Smooth muscle cell (in vitro differentiated cells): ENCODE measurements around the gene ELAC1. TPM values are rescaled to one million over a fixed set of nuclear protein-coding genes. Genes with fewer than 3 reads are reported as not detected.

ENCODE experiments used
- DNase-seq: peaks from one replicate; lab custom pipeline; 2025; ENCODE audit not compliant: unreplicated experiment; lab: John Stamatoyannopoulos, UW
- H2AFZ ChIP-seq: fragments of 200-600 bp; sonication (generic); 2 replicates; pipeline ENCODE4 v1.6.0; 2016; ENCODE audit warnings: antibody characterized with exemption, low read depth, mild to moderate bottlenecking
- H3F3A ChIP-seq: fragments of 200-600 bp; sonication (generic); 2 replicates; pipeline ENCODE4 v1.6.0; 2017; ENCODE audit warnings: antibody characterized with exemption, low read depth
- H3K27ac ChIP-seq: fragments of 200-600 bp; sonication (generic); 2 replicates; pipeline ENCODE4 v1.5.1; 2016; ENCODE audit warnings: low read depth, mild to moderate bottlenecking
- H3K27me3 ChIP-seq: fragments of 200-600 bp; sonication (generic); 2 replicates; pipeline ENCODE4 v1.6.1; 2016; ENCODE audit warnings: low read depth, mild to moderate bottlenecking
- H3K36me3 ChIP-seq: fragments of 200-600 bp; sonication (generic); 2 replicates; pipeline ENCODE4 v1.5.1; 2016; ENCODE audit warnings: low read depth
- H3K4me1 ChIP-seq: fragments of 200-600 bp; sonication (generic); 2 replicates; pipeline ENCODE4 v1.5.1; 2016; ENCODE audit warnings: low read depth
- H3K4me2 ChIP-seq: fragments of 200-600 bp; sonication (generic); 2 replicates; pipeline ENCODE4 v1.6.0; 2016; ENCODE audit warnings: mild to moderate bottlenecking
- H3K4me3 ChIP-seq: fragments of 200-600 bp; sonication (generic); 2 replicates; pipeline ENCODE4 v1.5.1; 2016; ENCODE audit warnings: mild to moderate bottlenecking
- H3K79me2 ChIP-seq: fragments of 200-600 bp; sonication (generic); 2 replicates; pipeline ENCODE4 v1.6.0; 2016; ENCODE audit warnings: low read depth, mild to moderate bottlenecking
- H3K9ac ChIP-seq: fragments of 200-600 bp; sonication (generic); 2 replicates; pipeline ENCODE4 v1.6.0; 2016; ENCODE audit warnings: low read depth
- H3K9me3 ChIP-seq: fragments of 200-600 bp; sonication (generic); replicated peaks from 2 replicates; pipeline ENCODE4 v1.5.1; 2016; ENCODE audit warnings: low read depth
- H4K20me1 ChIP-seq: fragments of 200-600 bp; sonication (generic); 2 replicates; pipeline ENCODE4 v1.6.0; 2016; ENCODE audit warnings: low read depth
- WGBS: methylation state at CpG from one replicate; pipeline ENCODE4 v1.1.7; 2016; ENCODE audit warnings: low lambda C conversion rate; 5-methylcytosine and 5-hydroxymethylcytosine counted together
- polyA plus RNA-seq: library from polyadenylated mRNA; unstranded; fragments of >200 nt; fragmentation: Nextera tagmentation; extraction: Ambion mirVana; gene quantifications from 2 replicates; pipeline ENCODE4 v1.2.1, GENCODE V29; 2016
- total RNA-seq: library from RNA; depleted of rRNA; stranded (reverse); fragments of >200 nt; gene quantifications from 2 replicates; pipeline ENCODE4 v1.2.3, GENCODE V29; 2014
- TF ChIP-seq, protein P1 (sequence below): fragments of 200-600 bp; sonication (generic); IDR thresholded peaks from 2 replicates; pipeline ENCODE4 v1.5.1; 2017; ENCODE audit warnings: borderline replicate concordance, mild to moderate bottlenecking, antibody characterized with exemption; ENCODE audit not compliant: insufficient read depth, poor library complexity, severe bottlenecking

ELAC1 gene
- total and polyA plus RNA-seq, 2 experiments from 2014 or later: 8.2 to 16.0 TPM

DNA sequence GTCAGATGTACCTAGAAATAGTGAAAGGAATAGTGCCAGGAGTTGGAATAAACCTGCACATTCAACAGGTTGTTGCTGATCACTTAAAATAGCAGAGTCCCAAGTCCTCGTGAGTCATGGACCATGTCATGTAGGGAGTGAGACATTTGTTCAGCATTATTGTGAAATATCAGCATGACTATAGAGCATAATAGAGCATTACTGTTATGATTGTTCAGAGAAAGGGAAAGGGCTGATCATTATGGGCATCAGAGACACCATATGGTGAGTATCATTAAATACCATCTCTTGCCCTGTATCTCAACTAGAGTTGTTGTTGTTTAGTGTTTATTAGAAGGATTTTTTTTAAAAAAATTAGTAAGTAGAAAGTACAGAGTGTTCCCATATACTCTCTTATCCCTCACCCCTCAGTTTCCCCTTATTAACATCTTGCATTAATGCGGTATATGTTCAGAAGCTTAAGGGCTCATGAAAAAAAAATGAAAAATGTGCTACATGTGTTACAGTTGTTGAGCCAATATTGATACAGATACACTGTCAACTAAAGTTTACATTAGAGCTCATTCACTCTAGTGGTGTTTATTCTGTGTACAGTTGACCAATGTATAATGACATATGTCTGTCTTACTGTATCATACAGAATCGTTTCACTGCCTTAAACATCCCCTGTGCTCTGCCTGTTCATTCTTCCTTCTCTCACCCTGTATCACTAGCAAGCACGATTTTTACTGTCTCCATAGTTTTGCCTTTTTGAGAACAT, 5.7 kb downstream of the ELAC1 start:
- H3K9ac ChIP-seq: no peak overlapping the region
- peaks cover 11% of the 10 kb centered on the region for H3K79me2 ChIP-seq
- no peak overlapping the region for H3K4me3 ChIP-seq
- no peaks in the 10 kb centered on the region for H4K20me1 ChIP-seq
- H2AFZ ChIP-seq: no peak overlapping the region
- peaks cover 33% of the 10 kb centered on the region for H3K36me3 ChIP-seq
- H3K27ac ChIP-seq: no peak overlapping the region
- peaks cover 13% of the 10 kb centered on the region for H3K4me1 ChIP-seq
- TF ChIP-seq, protein P1, sequence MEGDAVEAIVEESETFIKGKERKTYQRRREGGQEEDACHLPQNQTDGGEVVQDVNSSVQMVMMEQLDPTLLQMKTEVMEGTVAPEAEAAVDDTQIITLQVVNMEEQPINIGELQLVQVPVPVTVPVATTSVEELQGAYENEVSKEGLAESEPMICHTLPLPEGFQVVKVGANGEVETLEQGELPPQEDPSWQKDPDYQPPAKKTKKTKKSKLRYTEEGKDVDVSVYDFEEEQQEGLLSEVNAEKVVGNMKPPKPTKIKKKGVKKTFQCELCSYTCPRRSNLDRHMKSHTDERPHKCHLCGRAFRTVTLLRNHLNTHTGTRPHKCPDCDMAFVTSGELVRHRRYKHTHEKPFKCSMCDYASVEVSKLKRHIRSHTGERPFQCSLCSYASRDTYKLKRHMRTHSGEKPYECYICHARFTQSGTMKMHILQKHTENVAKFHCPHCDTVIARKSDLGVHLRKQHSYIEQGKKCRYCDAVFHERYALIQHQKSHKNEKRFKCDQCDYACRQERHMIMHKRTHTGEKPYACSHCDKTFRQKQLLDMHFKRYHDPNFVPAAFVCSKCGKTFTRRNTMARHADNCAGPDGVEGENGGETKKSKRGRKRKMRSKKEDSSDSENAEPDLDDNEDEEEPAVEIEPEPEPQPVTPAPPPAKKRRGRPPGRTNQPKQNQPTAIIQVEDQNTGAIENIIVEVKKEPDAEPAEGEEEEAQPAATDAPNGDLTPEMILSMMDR: no peak
- H3F3A ChIP-seq: no peaks in the 10 kb centered on the region
- WGBS: 87% methylated on average over 4 of the region's 4 CpGs
- no peak overlapping the region for H3K4me2 ChIP-seq
- DNase-seq: no peak
- H3K27me3 ChIP-seq: no peaks in the 10 kb centered on the region
- H3K9me3 ChIP-seq: peaks cover 10% of the 10 kb centered on the region

DNA sequence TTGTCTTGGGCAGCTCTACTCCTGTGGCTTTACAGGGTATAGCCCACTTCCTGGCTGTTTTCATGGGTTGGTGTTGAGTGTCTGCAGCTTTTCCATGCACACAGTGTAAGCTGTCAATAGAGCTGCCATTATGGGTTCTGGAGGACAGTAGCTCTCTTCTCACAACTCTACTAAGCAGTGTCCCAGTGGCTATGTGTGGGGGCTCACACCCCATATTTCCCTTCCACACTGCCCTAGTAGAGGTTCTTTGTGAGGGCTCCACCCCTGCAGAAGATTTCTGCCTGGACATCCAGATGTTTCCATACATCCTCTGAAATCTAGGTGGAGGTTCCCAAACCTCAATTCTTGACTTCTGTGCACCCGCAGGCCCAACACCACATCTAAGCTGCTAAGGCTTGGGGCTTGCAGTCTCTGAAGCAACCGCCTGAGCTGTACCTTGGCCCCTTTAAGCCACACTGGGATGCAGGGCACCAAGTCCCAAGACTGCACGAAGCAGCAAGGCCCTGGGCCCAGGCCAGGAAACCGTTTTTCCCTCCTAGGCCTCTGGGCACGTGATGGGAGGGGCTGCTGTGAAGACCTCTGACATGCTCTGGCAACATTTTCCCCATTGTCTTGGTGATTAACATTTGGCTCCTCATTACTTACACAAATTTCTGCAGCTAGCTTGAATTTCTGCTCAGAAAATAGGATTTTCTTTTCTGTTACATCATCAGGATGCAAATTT, 9.4 kb downstream of the ELAC1 start:
- Histone ChIP-seq H3K27me3 (no peaks in the 10 kb centered on the region), H3K4me1 (no peaks in the 10 kb centered on the region), H3K79me2 (no peaks in the 10 kb centered on the region), H4K20me1 (no peaks in the 10 kb centered on the region), H3F3A (no peaks in the 10 kb centered on the region), H3K4me3 (no peak overlapping the region), H2AFZ (no peak overlapping the region), H3K9me3 (peaks cover 10% of the 10 kb centered on the region), H3K36me3 (peaks cover 34% of the 10 kb centered on the region), H3K27ac (no peak overlapping the region), H3K9ac (no peak overlapping the region), H3K4me2 (no peak overlapping the region)
- TF ChIP-seq, protein P1: no peak
- WGBS: 76% methylated on average over 5 of the region's 5 CpGs
- no peak for DNase-seq

DNA sequence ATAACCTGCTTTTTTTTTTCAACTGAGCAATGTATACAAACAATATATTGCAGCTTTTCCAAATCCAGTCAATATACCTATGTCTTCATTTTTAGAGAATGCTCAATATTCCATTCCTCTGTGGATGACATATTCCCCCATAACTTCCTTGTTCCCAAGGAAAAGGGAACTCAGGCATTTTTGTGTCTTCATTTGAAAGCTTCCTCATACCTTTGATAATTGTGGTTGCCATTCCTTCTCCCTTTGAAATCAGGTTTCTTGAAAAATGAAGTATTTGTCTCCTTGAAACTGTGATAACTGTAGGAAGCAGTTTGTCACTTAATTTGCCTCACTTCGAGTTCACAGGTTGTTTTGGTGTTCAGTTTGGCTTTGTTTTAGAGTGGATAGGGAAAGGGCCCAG, 13.5 kb downstream of the ELAC1 start:
- Histone ChIP-seq H3K4me2 (no peak overlapping the region), H3K27me3 (no peaks in the 10 kb centered on the region), H3F3A (no peaks in the 10 kb centered on the region), H3K4me3 (no peak overlapping the region), H2AFZ (no peak overlapping the region), H4K20me1 (no peaks in the 10 kb centered on the region), H3K27ac (no peak overlapping the region), H3K36me3 (peaks cover 21% of the 10 kb centered on the region), H3K9me3 (peaks cover 10% of the 10 kb centered on the region), H3K4me1 (no peaks in the 10 kb centered on the region), H3K79me2 (no peaks in the 10 kb centered on the region), H3K9ac (no peak overlapping the region)
- TF ChIP-seq, protein P1: no peak
- 78% methylated on average over 1 of the region's 1 CpG for WGBS
- no peak for DNase-seq
